NCI-H2081 (cell line): ENCODE data around the gene NDUFV1.
"Not testable (repeated sequence)": the region's sequence is repeated elsewhere in the genome, so short reads cannot be mapped to it uniquely, and the experiment has no call there.

Experiments
- DNase-seq, 2 experiments: peaks; one replicate each; lab custom pipeline; 2025; lab: John Stamatoyannopoulos, UW

The NDUFV1 gene

DNA sequence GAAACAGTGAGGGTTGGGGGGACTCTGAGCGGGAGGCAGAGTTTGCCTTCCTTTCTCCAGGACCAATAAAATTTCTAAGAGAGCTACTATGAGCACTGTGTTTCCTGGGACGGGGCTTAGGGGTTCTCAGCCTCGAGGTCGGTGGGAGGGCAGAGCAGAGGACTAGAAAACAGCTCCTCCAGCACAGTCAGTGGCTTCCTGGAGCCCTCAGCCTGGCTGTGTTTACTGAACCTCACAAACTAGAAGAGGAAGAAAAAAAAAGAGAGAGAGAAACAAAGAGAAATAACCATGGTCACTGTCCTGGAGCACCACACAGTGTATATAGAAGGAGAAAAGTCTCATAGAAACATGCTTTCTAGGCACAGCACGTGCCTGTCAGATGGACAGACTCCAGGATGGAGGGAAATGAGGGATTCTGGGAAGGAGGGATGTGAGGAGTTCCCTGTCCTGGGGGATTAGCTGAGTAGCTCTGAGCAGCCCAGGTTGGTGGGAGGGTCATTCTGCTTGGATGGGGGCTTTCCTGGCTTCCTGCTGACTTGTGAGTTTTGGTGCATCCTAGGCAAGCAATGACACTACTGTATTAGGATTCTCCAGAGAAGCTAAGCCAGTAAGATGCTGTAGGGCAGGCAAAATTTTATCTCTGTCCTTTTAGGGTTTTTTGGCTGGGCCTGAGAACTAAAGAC, 20.0 kb upstream of the NDUFV1 start:
- no peak for DNase-seq

DNA sequence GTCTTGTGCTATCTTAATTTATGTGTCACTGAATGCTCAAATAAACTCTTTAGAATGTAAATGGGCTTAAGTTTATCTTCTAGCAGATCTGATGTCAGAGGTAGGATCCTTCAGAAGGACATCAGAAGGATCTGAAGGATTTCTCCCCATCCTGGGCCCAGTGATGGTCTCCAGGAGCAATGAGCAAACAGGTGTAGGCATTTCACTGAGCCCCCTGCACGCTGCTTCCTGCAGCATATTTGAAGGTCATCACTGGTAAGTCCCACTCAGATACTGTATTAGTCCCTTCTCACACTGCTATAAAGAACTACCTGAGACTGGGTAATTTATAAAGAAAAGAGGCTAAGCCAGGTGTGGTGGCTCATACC, 18.6 kb upstream of the NDUFV1 start:
- DNase-seq = no peak

DNA sequence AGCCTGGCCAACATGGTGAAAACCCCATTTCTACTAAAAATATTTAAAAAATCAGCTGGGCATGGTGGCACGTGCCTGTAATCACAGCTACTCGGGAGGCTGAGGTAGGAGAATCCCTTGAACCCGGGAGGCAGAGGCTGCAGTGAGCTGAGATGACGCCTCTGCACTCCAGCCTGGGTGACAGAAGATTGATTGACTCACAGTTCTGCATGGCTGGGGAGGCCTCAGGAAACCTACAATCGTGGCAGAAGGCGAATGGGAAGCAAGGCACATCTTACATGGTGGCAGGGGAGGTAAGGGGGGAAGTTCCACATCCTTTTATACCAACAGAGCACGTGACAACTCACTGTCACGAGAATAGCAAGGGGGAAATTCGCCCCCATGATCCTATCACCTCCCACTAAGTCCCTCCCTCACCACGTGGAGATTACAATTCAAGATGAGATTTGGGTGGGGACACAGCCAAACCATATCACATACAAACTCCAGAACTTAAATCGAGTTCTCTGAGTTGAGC, 17.8 kb upstream of the NDUFV1 start:
- not testable (repeated sequence) for DNase-seq

DNA sequence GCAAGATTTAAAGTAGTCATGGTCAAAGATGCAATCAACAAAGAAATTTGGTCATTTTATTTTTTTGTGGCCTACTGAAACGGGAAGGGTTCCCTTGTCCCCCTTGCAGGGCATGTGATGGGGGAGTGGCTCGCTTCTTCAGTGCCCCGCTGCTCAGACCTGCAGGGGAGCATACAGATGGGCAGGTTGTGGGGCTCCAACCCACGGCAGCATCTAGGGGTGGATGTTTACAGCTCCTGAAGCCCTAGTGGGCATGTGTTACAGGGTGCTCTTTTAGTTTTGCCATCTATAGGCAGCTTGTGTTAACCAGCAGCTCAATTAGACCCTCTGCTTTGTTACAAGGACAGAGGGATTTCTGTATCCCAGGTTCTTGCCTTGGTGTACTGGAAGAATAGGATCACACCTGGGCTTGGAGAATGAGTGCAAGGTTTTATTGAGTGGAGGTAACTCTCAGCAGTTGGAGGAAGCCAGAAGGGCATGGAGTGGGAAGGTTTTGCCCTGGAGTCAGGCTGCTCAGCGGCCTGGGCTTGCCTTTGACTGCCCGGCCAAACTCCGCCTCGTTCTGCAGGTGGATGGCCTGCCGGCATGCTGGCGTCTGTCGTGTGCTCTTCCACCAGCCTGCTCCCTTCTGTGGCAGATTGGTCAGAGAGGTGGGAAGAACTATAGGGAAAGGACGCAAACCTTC, 13.7 kb upstream of the NDUFV1 start:
- no peak for DNase-seq

DNA sequence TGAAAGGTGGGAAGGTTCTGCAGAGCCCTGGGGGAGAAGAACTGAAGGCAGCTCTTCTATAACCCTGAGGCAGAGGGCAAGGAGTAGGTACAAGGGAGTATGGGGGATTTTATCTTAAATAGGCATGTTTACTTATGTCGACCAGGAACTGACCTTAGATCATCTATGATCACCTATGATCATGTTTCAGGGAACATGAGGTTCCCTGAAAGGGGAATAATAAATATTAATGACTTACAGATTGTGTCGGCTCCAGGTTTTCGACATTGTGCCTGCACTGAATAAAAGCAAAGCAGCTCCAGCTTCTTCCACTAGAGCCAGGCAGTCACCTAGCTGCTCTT, 13.2 kb upstream of the NDUFV1 start:
- DNase-seq = no peak

DNA sequence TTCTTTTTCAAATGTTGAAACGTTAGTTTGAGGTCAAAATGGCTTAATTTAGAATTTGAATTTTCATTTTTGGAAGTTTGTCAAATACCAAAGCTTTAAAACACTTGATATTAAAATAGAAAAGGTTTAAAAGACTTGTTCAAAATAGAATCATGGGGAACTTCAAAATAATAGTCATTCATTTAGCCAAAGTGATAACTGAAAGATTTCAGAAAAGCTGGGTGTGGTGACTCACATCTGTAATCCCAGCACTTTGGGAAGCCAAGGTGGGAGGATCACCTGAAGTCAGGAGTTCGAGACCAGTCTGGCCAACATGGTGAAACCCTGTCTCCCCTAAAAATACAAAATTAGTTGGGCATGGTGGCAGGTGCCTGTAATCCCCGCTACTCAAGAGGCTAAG, 12.3 kb upstream of the NDUFV1 start:
- no peak for DNase-seq

DNA sequence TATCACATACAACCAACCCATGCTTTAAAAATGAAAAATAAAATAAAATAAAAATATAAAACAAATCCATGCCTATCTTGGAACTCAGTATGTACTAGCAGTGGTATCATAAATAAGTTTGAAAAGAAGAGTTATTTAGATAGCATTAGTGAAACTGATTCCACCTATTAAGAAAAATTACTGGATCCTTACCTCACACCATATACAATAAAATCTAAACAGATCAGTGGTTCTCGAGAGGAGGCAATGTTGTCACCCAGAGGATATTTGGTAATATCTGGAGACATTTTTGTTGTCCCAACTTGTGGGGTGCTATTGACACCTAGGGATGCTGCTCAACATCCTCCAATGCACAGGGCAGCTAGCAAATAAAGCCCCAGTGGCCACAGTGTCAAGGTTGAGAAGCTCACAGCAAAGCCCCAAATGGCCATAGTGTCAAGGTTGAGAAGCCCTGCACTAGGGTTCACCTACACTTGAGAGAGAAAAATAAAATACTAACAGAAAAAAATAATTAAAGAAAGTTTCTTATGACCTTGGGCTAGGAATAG, 9.9 kb upstream of the NDUFV1 start:
- DNase-seq = no peak

DNA sequence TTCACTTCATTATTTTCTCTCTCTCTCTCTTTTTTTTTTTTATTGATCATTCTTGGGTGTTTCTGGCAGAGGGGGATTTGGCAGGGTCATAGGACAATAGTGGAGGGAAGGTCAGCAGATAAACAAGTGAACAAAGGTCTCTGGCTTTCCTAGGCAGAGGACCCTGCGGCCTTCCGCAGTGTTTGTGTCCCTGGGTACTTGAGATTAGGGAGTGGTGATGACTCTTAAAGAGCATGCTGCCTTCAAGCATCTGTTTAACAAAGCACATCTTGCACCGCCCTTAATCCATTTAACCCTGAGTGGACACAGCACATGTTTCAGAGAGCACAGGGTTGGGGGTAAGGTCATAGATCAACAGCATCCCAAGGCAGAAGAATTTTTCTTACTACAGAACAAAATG, 9.3 kb upstream of the NDUFV1 start:
- DNase-seq = not testable (repeated sequence)

DNA sequence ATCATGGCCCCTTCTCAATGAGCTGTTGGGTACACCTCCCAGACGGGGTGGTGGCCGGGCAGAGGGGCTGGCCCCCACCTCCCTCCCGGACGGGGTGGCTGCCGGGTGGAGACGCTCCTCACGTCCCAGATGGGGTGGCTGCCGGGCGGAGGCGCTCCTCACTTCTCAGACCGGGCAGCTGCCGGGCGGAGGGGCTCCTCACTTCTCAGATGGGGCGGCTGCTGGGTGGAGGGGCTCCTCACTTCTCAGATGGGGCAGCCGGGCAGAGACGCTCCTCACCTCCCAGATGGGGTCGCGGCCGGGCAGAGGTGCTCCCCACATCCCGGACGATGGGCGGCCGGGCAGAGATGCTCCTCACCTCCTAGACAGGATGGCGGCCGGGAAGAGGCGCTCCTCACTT, 8.8 kb upstream of the NDUFV1 start:
- DNase-seq = not testable (repeated sequence)

DNA sequence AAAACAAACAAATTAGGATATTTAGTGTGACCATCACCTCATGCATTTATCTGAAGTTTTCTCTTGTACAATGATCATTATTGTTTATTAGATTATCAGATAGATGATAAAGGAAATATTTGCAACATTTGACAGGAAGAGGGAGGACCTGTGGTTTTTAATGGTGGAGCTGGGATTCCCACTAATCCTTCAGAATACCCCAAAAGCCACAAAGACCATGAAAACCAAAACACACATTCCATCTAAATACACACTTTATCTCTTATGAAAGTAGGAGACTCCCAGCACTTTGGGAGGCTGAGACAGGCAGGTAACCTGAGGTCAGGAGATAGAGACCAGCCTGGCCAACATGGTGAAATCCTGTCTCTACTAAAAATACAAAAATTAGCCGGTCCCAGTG, 7.6 kb upstream of the NDUFV1 start:
- no peak for DNase-seq

DNA sequence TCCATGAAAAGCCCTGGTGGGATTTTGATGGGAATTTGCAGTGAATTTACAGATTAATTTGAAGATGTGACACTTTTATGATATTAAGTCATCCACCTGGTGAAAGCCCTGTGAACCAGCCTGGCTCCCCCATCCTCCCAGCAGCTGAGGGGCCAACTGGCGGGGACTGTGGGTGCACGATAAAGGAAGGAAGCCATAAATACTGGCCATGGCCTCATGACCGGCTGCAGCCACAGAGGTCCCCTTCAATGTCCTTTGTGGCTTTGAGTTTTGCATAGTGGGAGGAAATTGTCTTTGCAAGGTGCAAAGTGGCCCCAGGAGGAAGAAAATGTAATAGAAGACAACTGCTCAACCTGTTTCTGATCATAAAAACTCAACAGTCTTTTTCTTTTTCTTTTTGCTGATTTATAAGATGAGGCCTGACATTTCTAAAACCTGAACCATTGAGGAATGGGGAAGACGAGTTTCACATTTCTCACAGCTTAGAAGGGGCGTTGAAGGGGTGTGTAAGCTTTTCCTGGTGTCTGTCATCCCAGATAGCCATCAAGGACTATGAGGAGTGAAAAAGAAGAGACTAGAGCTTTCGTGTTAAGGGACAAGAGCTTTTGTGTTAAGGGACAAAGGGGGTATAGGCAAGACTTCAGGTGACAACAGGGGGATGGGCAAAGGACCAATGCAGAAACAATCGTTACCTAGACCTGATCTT, 6.3 kb upstream of the NDUFV1 start:
- DNase-seq = no peak

DNA sequence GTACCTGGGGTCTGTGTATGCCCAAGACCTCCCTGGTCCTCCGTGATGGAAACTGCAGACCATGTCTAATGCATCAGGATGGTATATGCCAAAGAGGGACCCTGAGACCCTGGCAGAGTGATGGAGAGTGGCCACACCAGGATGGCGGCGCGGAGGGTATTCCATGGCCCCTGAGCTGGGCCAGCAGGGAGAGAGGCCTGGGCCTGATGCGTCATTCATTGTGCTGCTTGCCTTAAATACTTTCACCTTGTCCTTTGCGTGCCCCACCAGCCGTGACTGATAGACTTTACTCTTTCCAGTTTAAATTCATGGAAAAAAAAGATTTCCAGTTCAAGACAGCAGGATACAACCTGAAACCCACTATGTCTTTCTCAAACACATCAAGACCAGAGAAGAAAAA, 5.6 kb upstream of the NDUFV1 start:
- no peak for DNase-seq

DNA sequence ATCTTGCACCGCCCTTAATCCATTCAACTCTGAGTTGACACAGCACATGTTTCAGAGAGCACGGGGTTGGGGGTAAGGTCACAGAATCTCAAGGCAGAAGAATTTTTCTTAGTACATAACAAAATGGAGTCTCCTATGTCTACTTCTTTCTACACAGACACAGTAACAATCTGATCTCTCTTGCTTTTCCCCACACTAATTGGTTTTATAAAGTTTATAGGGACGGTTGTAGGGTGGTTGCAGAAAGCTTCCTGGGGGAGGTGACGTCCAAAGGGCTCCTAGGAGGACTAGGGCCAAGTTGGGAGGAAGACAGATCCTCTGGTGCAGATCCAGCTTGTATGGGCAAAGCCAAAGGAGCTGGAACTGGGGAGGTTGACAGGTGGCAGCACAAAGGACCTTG, 2.6 kb upstream of the NDUFV1 start:
- not testable (repeated sequence) for DNase-seq

DNA sequence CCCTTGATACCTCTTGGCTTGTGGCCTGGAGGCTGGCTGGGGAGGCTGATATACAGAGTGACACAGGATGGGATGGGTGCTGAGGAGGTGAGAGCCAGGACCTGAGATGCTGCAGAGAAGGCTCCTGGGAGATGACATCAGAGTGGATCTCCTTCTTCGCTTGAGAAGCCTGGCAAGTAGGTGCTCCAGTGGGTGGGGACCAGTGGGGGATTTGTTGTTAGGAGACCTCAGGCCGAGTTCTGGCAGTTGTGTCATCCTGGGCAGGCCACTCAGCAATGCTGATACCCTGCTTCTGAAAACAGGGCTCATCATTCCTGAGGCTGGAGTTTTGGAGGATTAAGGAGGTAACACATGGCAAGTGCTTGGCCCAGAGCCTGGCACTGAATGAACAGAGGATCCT, 1.9 kb upstream of the NDUFV1 start:
- no peak for DNase-seq

DNA sequence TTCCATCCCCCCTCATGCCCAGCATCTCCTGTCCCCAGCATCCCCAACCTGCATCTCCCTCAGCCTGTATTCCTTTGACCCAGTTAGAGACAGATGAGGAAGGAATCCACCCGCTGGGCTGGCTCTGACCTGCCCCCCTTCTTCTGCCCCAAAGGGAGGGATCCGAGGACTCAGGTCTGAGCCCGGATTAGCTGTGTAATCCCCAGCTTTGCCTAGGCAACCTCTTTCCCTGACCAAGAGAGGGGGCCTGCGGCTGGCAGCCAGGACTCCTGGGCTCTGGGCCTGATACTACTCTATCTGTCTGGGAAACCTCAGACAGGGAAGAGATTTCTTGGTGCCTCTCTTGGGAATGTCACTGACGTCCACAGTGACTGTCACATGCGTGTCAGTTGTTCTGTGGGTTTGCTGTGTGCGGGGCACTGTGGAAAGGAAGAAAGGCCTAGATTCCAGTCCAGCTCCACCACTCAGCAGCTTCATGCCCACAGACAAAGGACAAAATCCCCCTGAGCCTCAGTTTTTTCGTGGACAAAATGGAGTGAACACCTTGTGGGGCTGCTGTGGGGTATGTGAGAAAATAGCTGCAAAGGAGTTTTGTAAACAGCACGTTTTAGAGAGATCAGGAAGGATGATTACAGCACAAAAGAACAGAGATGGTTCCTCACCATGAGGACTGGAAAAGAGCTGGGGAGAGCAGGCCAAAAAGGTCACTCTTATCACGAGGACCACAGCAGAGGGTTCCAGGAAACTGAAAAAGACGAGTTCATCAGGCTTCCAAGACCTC, 1.3 kb upstream of the NDUFV1 start:
- no peak for DNase-seq

DNA sequence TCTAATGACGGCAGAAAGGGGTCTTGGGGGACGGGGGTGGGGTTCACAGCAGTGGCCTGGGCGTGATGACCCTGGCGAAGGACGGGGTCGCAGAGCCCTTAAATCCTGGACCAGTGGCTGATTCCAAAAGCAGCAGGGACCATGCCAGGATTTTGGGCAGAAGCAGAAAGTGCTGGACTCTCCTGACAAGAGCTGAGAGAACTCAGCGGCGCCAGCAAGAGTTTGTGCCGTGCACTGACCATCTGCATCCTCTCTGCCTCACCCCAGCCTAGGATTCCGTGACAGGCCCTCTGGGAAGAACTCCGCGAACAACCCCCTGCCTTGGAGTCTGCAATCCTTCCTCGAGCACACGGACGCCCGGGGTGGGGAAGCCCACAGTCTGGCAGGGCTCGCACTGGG, 644 bp upstream of the NDUFV1 start:
- DNase-seq = no peak

DNA sequence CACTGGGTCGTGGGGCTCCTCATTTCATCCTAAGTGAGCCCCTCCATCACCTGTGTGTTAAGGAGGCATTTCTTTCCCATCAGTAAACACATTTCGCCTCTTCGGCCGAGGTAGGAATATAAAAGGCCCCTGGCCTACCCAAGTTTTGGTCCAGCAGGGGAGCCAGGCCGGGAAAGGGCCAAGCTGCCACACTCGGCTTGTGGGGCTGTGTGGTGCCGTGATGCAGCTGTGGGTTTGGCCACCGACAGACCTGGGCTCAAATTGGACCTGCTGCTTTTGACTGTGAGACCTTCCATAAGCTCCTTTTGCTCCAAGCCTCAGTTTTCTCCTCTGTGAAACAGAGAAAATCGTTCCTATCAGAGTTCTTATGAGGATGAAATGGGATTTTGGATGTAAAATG, 771 bp downstream of the NDUFV1 start:
- DNase-seq = no peak

DNA sequence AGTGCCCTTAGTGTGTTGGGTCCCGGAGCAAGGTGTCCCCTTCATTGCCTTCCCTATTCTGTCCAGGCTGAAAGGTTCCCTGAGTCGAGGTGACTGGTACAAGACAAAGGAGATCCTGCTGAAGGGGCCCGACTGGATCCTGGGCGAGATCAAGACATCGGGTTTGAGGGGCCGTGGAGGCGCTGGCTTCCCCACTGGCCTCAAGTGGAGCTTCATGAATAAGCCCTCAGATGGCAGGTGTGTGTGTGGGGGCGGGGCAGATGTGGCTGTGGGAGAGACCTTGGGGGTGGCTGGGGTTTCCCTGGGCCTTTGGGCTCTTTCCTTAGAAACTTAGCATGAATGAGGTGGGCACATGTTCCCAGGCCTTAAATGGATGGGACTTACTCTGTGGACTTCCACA, 1.8 kb downstream of the NDUFV1 start:
- no peak for DNase-seq

DNA sequence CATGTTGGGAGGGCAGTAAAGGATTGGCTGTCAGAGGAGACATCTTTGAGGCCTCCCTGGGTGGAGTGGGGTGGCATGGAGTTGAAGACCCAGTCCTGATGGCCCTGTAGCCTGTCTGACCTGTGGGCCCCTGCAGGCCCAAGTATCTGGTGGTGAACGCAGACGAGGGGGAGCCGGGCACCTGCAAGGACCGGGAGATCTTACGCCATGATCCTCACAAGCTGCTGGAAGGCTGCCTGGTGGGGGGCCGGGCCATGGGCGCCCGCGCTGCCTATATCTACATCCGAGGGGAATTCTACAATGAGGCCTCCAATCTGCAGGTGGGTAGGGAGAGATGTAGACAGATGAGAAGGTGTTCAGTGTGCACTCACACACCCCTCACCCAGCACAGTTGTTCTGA, 2.6 kb downstream of the NDUFV1 start:
- DNase-seq = no peak

DNA sequence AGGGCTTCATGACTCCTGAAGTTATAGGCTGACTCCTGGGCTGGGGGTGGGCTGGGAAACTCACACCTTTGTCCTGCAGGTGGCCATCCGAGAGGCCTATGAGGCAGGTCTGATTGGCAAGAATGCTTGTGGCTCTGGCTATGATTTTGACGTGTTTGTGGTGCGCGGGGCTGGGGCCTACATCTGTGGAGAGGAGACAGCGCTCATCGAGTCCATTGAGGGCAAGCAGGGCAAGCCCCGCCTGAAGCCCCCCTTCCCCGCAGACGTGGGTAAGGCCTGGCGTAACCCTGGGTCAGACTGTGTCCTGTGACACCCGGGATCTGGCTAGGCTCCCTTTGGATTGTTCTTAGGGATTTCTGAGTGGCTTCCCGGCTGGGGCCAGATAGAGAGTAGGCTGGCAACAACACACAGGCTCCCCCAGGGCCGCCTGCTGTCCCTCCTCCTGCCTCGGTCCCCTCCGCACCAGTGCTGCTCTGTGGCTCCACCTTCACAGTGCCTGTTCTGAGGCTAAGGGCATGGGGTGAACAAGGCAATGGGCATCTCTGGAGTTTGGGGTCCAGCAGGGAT, 3.6 kb downstream of the NDUFV1 start:
- DNase-seq = no peak

DNA sequence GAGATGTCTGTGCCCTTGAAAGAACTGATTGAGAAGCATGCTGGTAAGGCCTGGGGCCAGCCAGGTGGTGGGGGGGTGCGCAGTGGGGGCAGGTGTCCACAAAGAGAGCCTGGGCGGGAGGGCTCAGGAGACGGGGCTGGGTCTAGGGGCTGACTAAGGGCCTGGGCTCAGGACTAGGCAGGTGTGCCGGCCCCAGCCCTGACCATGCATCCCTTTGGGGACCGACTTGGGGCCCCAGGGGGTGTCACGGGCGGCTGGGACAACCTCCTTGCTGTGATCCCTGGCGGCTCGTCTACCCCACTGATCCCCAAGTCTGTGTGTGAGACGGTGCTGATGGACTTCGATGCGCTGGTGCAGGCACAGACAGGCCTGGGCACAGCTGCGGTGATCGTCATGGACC, 4.4 kb downstream of the NDUFV1 start:
- DNase-seq = no peak
